NCI-H2081 (cell line): Measurements from ENCODE around the gene TM2D1.

ENCODE experiments used
- DNase-seq, 2 experiments: peaks; one replicate each; lab custom pipeline; 2025; lab: John Stamatoyannopoulos, UW

The TM2D1 gene

DNA sequence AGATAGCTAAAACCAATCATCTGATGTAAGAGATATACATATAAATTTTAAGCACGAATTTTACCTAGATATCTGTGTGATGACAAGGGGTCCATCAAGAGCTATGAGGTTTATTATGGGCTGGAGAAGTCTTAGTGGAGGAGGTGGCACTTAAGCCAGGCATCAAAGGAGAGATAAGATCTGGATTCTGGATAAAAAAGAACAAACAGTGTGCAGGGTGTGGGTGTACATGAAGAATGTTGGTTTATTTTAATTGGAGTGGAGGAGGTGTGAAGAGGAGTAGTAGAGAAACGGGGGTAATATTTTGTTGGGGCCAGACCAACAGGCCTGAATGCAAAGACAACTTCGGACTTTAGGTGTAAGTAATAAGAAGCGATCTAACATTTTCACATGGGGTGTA is 80.6 kb downstream of the TM2D1 start:
- no peak for DNase-seq

DNA sequence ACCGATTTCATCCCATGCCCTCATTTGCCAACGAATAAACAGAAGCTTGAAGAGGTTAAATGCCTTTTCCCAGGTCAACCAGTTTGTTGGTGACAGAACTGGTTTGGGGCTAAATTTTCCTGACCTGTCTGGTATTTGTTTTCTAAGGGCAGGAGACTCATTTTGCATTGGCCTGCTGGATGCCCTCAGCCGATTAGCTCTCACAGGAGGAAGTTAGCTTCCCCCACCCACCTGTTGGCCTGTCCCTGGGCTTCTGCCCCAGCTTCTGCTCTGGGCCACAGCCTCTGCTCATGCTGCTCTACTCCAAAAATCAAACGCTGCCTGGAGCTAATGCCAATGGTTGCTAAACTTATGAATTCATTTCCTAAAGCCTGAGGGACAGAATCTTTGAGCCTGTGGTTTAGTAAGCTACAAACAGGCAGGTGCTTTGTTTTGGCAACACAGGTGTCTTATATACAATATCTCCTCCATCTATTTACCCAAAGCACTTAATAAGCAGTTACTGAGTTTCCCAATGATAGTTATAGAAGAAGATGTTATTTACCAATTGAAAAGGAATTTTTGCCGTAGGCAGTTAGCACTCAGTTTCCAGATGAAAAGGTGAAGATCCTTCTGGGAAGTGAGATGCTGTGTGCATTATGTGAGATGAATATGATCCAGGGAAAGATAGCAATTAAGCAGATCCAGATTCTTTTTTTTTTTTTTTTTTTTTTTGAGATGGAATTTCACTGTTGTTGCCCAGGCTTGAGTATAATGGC is 82.3 kb downstream of the TM2D1 start:
- DNase-seq, result peak in 1 of 2 experiments; percentile 36

DNA sequence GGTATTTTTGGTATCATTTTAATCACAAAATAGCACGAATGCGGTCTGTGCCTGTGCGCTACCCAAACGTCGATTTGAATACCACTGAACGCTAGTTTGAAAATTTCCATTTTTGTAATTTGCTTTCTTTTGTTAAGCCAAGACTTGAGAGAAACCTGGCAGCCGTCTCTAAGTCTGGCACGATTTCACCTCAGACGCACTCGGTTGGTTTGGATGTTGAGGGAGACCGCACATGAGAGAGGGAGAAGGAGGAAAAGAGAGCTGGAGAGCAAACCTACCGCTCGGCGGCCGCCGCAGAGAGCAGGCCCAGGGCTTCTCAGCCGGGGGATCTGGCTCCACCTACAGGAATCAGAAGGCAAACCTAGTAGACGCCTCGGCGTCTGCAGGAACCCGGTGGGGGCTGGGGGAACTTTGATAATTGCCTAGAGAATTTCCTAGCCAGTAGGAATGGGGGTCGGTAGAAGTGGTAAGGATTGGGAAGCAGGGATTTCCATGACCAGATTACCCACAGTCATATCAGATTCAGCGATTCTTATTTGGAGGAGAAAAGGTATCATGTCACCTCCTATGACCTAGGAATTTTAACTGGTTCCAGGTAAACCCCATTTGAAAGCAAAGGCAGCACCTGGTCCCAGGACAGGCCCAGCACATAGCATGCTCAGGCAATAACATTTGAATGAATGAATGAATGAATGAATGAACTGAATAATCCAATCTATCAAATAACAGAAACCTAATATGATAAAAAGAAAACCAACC is 83.2 kb downstream of the TM2D1 start:
- no peak for DNase-seq

DNA sequence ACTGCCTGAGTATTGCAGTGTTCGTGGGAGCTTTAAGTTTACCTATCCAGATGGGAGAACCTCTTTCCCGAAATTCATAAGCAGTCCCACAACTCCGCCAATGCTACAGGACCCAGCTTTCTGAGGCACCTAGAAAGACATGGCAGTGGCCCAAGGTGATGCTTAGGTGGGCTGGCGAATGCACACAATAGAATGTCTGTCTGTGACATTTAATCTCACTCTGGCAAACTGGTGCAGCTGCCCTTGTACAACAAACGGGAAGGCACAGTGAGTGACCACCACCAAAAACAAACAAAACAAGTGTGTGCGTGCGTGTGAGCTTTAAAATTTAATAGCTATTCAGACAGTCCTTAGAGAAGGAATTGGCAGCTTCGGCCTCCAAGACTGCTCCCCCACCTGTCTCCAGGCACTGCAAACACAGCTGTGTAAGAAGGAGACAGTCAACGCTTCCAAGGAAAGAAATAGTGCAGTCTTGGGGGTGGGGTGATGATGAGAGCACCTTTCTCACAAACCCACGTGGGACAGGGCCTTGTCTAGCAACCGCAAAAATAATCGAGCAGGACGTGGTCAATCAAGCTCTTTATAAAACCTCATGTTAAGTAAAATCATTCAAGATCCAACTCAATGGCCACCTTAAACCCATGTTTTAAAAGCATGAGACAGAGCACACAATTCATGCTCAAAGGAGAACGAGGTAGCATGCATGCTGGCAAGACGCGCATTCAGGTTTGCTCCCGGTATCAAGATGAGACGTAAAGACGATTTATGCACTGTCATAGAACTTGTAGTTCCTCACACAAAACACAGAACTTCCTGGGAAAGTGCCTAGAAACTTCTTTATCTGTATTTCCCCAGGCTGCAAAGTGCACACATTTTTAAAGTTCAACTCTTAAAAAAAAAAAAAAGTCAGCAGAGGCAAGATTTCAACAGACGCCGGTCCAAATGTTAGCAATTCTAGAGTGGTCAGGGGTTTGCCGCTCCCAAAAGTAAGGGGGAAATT is 84.1 kb downstream of the TM2D1 start:
- peak in 1 of 2 experiments; percentile 9 for DNase-seq

DNA sequence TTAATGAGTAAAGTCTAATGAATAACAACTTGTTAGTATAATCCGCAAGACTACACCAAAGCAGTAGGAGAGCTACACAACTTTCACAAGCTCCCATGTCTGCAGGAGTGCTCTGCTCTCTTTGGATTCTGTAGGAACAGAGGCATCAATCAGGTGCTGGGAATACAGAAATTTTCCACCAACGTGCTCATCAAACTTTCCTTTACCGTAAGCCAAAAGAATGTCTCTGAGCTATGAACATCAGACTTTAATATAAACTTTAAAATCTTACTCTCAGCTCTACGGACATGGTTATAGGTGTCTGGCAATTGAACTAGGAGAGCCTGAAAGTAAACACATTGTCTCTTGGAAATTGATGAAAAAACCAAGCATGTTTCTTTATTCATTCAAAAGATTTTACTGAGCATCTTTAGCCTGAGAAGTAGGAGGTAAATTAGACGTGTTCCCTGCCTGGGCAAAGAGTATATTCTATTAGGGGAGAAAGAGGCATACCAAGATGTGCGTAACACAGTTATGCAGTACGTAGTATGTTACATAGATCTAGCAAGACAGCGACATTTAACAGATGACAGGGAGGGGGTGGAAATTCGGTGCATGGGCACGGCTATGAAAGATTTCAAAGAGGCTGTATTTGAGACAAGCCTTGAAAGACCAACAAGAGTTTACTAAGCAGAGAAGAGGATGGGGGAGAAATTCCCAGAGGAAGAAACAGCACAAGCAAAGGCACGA is 85.2 kb downstream of the TM2D1 start:
- DNase-seq, result no peak

DNA sequence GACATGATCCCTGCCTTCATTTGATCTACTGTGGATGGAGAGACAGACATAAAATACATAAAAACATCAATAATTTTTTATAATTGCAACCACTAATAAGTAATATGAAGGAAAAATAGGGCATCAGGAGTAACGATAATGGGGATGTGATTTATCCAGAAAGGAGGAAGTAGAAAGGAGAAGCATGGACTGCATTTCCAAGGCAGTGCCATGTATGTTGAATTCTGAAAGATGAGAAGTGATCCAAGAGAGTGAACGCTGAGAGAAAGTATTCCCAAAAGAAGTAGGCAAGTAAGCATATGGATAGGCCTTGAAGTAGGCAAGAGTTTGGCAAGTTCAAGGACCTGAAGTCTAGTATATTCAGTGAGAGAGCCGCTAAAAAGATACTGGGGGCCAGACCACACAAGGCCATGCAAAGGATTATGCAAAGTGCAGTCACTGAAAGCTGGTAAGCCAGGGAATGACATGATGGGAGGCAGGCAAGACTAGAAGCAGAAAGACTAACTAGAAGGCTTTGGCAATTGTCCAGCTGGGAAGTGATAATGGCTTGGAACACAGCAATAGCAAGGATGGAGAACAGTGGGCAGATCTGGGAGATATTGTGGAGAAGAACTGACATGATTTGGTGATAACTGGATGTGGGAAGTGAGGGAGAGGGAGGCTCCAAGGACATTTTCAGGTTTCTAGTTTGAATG is 85.9 kb downstream of the TM2D1 start:
- no peak for DNase-seq

DNA sequence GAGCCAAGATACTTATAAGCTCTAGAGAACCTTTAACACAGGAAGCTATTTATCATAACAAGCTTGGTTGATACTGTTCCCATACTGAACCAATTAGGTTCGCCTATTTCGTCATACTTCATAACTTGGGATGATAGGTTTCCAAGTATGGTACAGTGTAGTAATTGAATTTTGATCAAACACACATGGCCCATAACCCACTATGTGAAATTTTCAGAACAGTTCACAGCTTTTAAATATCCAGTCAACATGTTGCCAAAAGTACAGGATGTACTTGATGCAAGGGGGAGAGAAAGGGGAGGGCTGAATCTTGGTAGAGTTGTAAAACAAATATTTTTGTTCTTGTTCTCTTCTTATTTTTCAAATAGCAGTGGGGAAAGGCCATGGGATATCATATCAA is 86.6 kb downstream of the TM2D1 start:
- no peak for DNase-seq

DNA sequence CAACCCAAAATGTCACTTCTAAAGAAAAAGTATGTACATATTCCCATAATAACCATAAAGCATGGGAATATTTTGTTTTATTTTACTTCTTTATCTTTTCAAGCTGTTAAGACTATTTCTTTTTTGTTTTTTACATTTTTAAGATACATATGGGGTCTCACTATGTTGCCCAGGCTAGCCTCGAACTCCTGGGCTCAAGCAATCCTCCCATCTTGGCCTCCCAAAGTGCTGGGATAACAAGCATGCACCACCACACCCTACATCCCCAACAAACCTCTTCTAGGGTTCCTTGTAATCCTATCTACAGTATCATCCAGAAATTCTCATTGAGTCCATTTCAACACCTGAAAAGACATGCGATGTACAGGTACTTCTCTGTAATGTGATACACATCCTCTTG is 87.5 kb downstream of the TM2D1 start:
- no peak for DNase-seq

DNA sequence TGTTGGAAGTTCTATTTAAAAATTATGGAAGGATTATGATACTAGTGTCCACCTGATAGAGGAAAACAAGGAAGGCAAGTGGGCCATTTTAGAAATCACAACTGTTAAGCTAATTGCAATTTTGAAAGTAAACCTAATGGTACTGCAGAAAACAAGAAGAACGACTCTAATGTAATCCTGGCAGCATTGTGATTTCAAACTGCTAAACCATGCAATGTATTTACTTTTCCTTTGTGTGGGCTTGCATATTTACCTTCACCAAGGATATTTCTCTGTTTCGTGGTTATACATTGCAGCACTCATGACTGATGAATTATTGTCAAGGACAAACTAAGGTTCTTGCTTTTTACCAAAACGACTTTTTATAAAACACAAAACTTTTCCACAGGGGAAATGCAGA is 88.1 kb downstream of the TM2D1 start:
- DNase-seq, result peak in 1 of 2 experiments; percentile 10

DNA sequence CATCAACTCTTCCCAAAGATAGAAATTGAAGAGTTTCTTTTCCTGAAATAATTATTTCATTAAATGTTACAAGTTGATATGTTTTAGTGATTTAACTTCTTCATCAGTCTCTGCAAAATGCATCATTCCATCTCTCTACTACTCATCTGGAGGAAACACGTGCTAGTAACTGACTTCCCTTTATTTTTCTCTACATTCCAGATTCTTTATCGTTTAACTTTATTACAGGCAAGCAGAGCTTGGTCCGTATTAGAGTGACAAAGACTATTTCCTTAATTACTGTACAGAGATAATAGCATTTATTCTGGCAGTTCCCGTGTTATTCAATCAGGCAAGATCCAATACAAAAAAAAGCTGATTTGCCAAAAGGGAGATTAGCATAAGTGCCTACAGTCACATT is 88.6 kb downstream of the TM2D1 start:
- DNase-seq, result peak in 1 of 2 experiments; percentile 10

DNA sequence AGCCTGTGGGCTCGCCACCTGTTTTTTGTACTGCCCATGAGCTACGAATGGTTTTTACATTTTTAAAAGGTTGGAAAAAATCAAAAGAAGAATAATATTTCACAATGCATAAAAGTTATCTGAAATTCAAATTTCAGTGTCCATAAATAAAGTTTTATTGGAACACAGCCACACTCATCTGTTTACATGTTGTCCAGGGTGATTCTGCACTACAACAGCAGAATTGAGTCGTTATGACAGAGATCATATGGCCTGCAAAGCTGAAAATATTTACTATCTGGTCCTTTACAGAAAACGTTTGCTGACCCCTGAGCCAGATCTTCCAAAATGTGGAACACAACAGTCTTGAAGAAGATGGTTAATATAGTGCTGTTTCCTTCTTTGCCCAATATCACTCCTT is 89.4 kb downstream of the TM2D1 start:
- DNase-seq, result no peak

DNA sequence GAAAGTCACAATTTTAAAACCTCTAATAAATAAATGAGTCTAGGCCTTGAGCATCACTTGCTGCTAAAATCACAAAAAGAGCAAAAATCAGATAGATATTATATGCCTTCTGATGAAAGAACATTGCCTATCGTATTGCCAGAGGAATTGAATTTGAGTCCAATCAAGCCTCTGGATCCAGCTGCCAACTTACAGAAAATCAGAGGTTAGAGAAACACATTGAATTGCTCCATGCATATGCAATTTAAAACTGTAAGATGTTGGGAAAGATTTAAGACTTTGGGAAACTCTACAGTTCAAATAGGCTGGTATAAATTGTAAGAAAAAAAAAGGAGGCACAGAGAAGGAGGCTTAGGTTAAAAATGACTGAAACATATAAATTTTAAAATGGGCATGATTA is 93.5 kb downstream of the TM2D1 start:
- DNase-seq, result no peak
